SK-N-SH treated with all-trans-retinoic acid at 6 μM for 48 hours (cell line): ENCODE data around the gene HOXC4.
"Not testable (repeated sequence)": the region's sequence is repeated elsewhere in the genome, so short reads cannot be mapped to it uniquely, and the experiment has no call there.

Experiments
- ARNTL ChIP-seq: fragments of 450-650 bp; formaldehyde crosslinking; IDR thresholded peaks from 2 replicates; pipeline ENCODE4 v1.5.0; 2020; ENCODE audit warnings: low read depth, mild to moderate bottlenecking, moderate library complexity, borderline replicate concordance
- CSDC2 ChIP-seq: fragments of 250-450 bp; sonication (Bioruptor Pico); IDR thresholded peaks from 2 replicates; pipeline ENCODE4 v1.5.0; 2020; ENCODE audit warnings: mild to moderate bottlenecking, moderate library complexity
- ESRRG ChIP-seq: fragments of 250-450 bp; sonication (Bioruptor Pico); IDR thresholded peaks from 2 replicates; pipeline ENCODE4 v1.6.1; 2021; ENCODE audit warnings: mild to moderate bottlenecking
- PPARA ChIP-seq: fragments of 250-450 bp; sonication (Bioruptor Pico); IDR thresholded peaks from 2 replicates; pipeline ENCODE4 v1.5.0; 2020; ENCODE audit warnings: mild to moderate bottlenecking, borderline replicate concordance
- RARB ChIP-seq: fragments of 250-450 bp; sonication (Bioruptor Pico); IDR thresholded peaks from 2 replicates; pipeline ENCODE4 v1.8.0; 2021; ENCODE audit warnings: mild to moderate bottlenecking, moderate library complexity
- SNAI2 ChIP-seq: fragments of 250-450 bp; sonication (Bioruptor Pico); IDR thresholded peaks from 2 replicates; pipeline ENCODE4 v1.5.0; 2020; ENCODE audit warnings: mild to moderate bottlenecking, moderate library complexity
- TCF4 ChIP-seq: fragments of 250-450 bp; sonication (Bioruptor Pico); IDR thresholded peaks from 2 replicates; pipeline ENCODE4 v1.8.0; 2021; ENCODE audit warnings: mild to moderate bottlenecking, moderate library complexity, borderline replicate concordance
- TOX ChIP-seq: fragments of 250-450 bp; sonication (Bioruptor Pico); IDR thresholded peaks from 2 replicates; pipeline ENCODE4 v1.8.0; 2021; ENCODE audit warnings: mild to moderate bottlenecking, moderate library complexity, borderline replicate concordance
- ZFP3 ChIP-seq: fragments of 250-450 bp; sonication (Bioruptor Pico); IDR thresholded peaks from 2 replicates; pipeline ENCODE4 v1.5.0; 2020; ENCODE audit warnings: mild to moderate bottlenecking, moderate library complexity
- ZFP30 ChIP-seq: fragments of 450-650 bp; formaldehyde crosslinking; IDR thresholded peaks from 2 replicates; pipeline ENCODE4 v1.5.0; 2022; ENCODE audit warnings: mild to moderate bottlenecking, moderate library complexity
- ZNF565 ChIP-seq: fragments of 450-650 bp; formaldehyde crosslinking; conservative IDR thresholded peaks from 2 replicates; pipeline ENCODE4 v1.5.0; 2020; ENCODE audit warnings: low read depth, mild to moderate bottlenecking, moderate library complexity
- TF ChIP-seq, protein P1 (sequence below): fragments of 250-450 bp; sonication (Bioruptor Pico); IDR thresholded peaks from 2 replicates; pipeline ENCODE4 v1.8.0; 2020; ENCODE audit warnings: mild to moderate bottlenecking, moderate library complexity, borderline replicate concordance
- TF ChIP-seq, protein P2 (sequence below): fragments of 250-450 bp; sonication (Bioruptor Pico); IDR thresholded peaks from 2 replicates; pipeline ENCODE4 v1.8.0; 2021; ENCODE audit warnings: low read depth, mild to moderate bottlenecking, moderate library complexity, borderline replicate concordance

DNA sequence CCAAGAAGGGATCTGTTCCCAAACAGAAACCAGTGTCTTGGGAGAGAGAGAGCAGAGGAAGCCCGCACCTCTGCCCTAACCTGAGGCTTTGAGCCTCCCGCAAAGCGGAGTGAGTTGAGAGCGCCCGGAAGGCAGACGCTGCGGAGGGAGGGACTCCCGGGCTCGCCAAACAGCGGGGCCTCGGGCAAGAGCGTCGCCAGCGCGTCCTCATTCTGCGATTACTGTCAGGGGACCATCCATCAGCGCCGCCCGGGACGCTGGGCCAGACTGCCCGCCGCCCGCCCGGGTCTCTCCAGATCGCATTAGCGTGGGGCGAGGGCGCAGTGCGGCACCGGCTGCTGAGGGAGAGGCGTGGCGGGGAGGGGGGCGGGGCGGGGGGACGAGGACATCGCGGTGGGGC, 36.7 kb downstream of the HOXC4 start:
- not testable (repeated sequence) for TF ChIP-seq TCF4 (CRISPR knock-in tag); ZFP3 (CRISPR knock-in tag); TOX (CRISPR knock-in tag); ZNF565; RARB (CRISPR knock-in tag); CSDC2 (CRISPR knock-in tag); PPARA; ESRRG (CRISPR knock-in tag); SNAI2; ZFP30 (CRISPR knock-in tag); ARNTL (CRISPR knock-in tag)
- TF ChIP-seq, protein P1, sequence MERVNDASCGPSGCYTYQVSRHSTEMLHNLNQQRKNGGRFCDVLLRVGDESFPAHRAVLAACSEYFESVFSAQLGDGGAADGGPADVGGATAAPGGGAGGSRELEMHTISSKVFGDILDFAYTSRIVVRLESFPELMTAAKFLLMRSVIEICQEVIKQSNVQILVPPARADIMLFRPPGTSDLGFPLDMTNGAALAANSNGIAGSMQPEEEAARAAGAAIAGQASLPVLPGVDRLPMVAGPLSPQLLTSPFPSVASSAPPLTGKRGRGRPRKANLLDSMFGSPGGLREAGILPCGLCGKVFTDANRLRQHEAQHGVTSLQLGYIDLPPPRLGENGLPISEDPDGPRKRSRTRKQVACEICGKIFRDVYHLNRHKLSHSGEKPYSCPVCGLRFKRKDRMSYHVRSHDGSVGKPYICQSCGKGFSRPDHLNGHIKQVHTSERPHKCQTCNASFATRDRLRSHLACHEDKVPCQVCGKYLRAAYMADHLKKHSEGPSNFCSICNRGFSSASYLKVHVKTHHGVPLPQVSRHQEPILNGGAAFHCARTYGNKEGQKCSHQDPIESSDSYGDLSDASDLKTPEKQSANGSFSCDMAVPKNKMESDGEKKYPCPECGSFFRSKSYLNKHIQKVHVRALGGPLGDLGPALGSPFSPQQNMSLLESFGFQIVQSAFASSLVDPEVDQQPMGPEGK (CRISPR knock-in tag): not testable (repeated sequence)
- TF ChIP-seq, protein P2, sequence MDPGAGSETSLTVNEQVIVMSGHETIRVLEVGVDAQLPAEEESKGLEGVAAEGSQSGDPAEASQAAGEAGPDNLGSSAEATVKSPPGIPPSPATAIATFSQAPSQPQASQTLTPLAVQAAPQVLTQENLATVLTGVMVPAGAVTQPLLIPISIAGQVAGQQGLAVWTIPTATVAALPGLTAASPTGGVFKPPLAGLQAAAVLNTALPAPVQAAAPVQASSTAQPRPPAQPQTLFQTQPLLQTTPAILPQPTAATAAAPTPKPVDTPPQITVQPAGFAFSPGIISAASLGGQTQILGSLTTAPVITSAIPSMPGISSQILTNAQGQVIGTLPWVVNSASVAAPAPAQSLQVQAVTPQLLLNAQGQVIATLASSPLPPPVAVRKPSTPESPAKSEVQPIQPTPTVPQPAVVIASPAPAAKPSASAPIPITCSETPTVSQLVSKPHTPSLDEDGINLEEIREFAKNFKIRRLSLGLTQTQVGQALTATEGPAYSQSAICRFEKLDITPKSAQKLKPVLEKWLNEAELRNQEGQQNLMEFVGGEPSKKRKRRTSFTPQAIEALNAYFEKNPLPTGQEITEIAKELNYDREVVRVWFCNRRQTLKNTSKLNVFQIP (CRISPR knock-in tag): not testable (repeated sequence)
